SH-SY5Y (cell line): Measurements from ENCODE around the gene NDUFA8.

Source experiments
- GATA2 ChIP-seq: IDR thresholded peaks from 2 replicates; pipeline ENCODE4 v1.6.1; 2011; ENCODE audit warnings: mild to moderate bottlenecking, low read depth, low read length
- GATA3 ChIP-seq: IDR thresholded peaks from 2 replicates; pipeline ENCODE4 v1.6.1; 2011; ENCODE audit warnings: low read depth, mild to moderate bottlenecking, low read length, moderate library complexity

DNA sequence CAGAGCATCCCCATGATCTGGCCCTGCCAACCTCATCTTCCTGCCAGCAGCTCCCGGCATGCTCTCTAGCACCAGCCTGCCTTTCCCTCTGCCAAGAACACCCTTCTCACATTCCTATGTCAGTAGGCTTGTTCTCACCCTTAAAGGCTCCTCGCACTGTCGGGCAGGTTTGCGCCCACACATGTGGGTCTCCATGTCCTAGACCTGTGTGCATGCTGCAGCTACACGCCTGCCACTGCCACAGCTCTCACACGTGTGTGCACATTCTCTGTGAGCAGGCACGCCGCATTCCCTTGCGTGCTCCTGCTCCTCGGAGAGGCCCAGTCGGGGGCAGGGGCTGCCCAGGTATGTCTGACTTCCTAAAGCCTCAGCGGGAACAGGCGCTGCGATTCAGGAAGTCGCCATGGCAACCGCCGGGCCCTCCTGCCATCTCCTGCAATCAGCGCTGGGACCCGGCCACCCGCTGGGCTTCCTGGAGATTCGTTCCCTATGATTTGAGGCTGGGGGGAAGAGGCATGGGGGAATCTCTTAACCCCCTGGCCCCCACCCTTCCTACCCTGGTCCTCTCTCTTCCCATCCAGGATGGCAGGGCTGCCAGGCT, 28.1 kb downstream of the NDUFA8 start:
- TF ChIP-seq GATA2 (no peak), GATA3 (no peak)
